ENCODE data around the gene DHRS4L2. TPM values are rescaled to one million over a fixed set of nuclear protein-coding genes. Genes with fewer than 3 reads are reported as not detected.
"Not testable (repeated sequence)": the region's sequence is repeated elsewhere in the genome, so short reads cannot be mapped to it uniquely, and the experiment has no call there.

The DHRS4L2 gene
- total RNA-seq, 4 donors from 2014 or later: 12.1 to 40.2 (median 25.0) TPM

DNA sequence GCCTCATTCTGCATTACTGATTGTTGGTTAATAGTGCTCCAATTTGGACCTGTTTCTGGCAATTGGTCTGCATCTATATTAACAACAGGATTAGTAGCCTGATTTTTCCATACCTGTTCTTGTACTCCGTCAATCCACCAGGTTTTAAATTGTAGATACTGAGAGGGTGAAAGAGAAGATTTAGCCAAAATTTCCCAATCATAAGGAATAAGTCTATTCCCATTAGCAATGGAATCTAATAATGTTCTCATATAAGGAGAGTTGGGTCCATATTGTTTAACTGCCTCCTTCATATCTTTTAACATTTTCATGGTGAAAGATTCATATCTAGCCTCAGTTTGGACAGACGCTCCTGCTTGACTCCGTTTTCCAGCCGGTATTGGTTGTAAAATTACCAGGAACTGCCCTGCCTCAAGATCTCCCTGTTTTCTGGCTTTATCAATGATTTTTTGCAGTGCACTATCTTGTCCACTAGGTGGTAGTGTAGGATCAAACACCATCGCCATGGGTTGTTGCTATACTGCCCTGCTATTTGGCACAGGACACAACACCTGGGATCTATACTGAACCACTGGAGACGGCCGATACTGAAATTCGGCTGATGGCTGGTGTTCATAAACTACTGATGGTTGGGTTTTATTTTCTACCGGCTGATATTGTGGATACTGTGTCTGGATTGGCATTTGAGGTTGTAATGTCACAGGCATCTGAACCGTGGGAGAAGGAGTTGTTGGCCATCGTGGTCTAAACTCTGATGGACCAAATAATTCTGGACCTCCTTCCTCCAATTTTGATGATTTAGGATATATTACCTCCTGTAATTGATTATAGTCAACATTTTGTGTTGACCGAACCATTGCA is 25.2 kb downstream of the DHRS4L2 start:
- Histone ChIP-seq H3K27ac (no peak overlapping the region), H3K27me3 (no peaks in the 10 kb centered on the region), H3K4me3 (peak overlapping the region in 1 of 4 donors; percentile 27), H3K4me1 (peaks cover 4 to 5% of the 10 kb centered on the region in 2 donors), H3K9me3 (no peaks in the 10 kb centered on the region), H3K36me3 (no peaks in the 10 kb centered on the region)
- in situ Hi-C loops (cut with MboI; ENCODE audit: low sequenced_read_pairs in 4 of 4) (no loop called here), intact Hi-C loops (cut with DNase I; ENCODE audit: low total_unique reads) (loop anchor here (1.0 to 5.0 kb wide), 5 partner anchors 22 to 94 kb away; partner anchors contain the start of gene CARMIL3)
- DNase-seq (peak in 1 of 2 donors; percentile 36), ATAC-seq (peak; percentile 91 to 96)
- no peak for TF ChIP-seq POLR2A (IDR thresholded peaks at IDR 0.05)
- TF ChIP-seq, protein P1, sequence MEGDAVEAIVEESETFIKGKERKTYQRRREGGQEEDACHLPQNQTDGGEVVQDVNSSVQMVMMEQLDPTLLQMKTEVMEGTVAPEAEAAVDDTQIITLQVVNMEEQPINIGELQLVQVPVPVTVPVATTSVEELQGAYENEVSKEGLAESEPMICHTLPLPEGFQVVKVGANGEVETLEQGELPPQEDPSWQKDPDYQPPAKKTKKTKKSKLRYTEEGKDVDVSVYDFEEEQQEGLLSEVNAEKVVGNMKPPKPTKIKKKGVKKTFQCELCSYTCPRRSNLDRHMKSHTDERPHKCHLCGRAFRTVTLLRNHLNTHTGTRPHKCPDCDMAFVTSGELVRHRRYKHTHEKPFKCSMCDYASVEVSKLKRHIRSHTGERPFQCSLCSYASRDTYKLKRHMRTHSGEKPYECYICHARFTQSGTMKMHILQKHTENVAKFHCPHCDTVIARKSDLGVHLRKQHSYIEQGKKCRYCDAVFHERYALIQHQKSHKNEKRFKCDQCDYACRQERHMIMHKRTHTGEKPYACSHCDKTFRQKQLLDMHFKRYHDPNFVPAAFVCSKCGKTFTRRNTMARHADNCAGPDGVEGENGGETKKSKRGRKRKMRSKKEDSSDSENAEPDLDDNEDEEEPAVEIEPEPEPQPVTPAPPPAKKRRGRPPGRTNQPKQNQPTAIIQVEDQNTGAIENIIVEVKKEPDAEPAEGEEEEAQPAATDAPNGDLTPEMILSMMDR (IDR thresholded peaks at IDR 0.05 in 4 of 5, conservative IDR thresholded peaks at IDR 0.05 in 1 of 5): peak; percentile 92 to 96 (median 93)

DNA sequence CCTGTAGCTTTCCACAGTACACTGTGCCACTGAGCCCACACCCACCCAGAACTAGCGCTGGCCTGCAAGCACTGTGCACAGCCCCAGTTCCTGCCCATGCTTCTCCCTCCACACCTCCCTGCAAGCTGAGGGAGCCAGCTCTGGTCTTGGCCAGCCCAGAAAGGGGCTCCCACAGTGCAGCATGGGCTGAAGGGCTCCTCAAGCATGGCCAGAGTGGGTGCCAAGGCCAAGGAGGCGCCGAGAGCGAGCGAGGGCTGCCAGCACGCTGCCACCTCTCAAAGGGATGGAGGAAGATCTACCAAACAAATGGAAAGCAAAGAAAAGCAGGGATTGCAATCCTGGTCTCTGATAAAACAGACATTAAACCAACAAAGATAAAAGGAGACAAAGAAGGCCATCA is 27.0 kb downstream of the DHRS4L2 start:
- H3K36me3 ChIP-seq; in situ Hi-C loops (cut with MboI; ENCODE audit: low sequenced_read_pairs in 4 of 4); DNase-seq; H3K27ac ChIP-seq; H3K9me3 ChIP-seq; H3K27me3 ChIP-seq; H3K4me3 ChIP-seq; ATAC-seq; H3K4me1 ChIP-seq; intact Hi-C loops (cut with DNase I; ENCODE audit: low total_unique reads): not testable (repeated sequence)

DNA sequence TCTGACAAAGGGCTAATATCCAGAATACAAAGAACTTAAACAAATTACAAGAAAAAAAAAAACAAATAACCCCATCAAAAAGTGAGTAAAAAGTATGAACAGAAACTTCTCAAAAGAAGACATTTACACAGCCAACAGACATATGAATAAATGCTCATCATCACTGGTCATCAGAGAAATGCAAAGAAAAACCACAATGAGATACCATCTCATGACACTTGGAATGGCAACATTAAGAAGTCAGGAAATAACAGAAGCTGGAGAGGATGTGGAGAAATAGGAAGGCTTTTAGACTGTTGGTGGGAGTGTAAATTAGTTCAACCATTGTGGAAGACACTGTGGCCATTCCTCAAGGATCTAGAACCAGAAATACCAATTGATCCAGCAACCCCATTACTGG is 30.2 kb downstream of the DHRS4L2 start:
- H3K4me3 ChIP-seq; DNase-seq; ATAC-seq; H3K27me3 ChIP-seq; intact Hi-C loops (cut with DNase I; ENCODE audit: low total_unique reads); H3K27ac ChIP-seq; H3K4me1 ChIP-seq; H3K9me3 ChIP-seq; in situ Hi-C loops (cut with MboI; ENCODE audit: low sequenced_read_pairs in 4 of 4); H3K36me3 ChIP-seq: not testable (repeated sequence)

DNA sequence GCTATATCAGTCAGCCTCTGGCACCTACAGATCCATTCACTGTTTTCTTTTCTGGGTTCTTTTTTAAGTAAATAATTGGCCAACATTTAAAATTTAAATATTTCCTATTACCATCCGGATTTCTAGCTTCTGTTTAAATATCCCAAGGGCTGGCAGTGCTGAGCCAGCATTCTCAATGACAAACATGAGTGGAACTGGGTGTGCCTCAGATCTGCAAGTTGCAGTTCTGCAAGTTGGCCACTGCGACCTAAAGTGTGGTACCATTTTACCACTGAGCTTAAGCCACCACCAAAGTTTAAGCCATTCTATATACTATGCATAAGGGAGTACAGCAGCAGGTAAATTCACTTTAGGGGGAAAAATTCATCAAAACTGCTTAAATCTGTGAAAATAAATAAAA is 31.2 kb downstream of the DHRS4L2 start:
- H3K4me1 ChIP-seq; in situ Hi-C loops (cut with MboI; ENCODE audit: low sequenced_read_pairs in 4 of 4); H3K27me3 ChIP-seq; H3K9me3 ChIP-seq; H3K4me3 ChIP-seq; ATAC-seq; intact Hi-C loops (cut with DNase I; ENCODE audit: low total_unique reads); H3K27ac ChIP-seq; DNase-seq; H3K36me3 ChIP-seq: not testable (repeated sequence)
- TF ChIP-seq, protein P1 (IDR thresholded peaks at IDR 0.05 in 4 of 5, conservative IDR thresholded peaks at IDR 0.05 in 1 of 5): peak in 1 of 5 experiments; percentile 13

DNA sequence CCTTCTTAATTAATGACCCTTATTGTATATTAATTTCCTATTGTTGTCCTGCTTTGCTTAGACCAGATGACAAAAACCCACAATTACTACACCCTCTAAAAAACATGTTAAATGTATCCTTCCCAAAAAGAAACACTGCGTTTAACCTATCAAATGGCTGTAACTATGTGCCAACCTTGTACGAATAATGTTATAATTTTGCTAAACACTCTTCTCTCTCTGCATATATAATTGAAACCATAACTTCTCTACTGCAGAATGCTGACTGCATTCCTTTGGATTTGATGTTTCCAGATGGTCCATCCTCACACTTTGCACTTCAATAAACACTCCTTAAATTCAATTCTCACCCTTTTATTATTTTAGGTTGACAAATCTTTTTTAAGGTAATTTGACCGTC is 31.8 kb downstream of the DHRS4L2 start:
- DNase-seq; ATAC-seq; intact Hi-C loops (cut with DNase I; ENCODE audit: low total_unique reads); H3K27ac ChIP-seq; H3K9me3 ChIP-seq; H3K4me3 ChIP-seq; H3K4me1 ChIP-seq; H3K27me3 ChIP-seq; H3K36me3 ChIP-seq; in situ Hi-C loops (cut with MboI; ENCODE audit: low sequenced_read_pairs in 4 of 4): not testable (repeated sequence)

DNA sequence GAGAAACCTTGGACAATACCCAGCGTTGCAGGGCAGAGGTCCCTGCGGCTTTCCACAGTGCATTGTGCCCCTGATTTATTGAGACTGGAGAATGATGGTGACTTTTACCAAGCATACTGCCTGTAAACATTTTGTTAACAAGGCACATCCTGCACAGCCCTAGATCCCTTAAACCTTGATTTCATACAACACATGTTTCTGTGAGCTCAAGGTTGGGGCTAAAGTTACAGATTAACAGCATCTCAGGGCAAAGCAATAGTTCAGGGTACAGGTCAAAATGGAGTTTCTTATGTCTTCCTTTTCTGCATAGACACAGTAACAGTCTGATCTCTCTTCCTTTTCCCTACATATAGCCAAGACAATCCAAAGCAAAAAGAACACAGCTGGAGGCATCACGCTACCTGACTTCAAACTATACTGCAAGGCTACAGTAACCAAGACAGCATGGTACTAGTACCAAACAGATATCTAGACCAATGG is 36.2 kb downstream of the DHRS4L2 start:
- H3K4me1 ChIP-seq; in situ Hi-C loops (cut with MboI; ENCODE audit: low sequenced_read_pairs in 4 of 4); ATAC-seq; DNase-seq; H3K27me3 ChIP-seq; H3K4me3 ChIP-seq; H3K27ac ChIP-seq; intact Hi-C loops (cut with DNase I; ENCODE audit: low total_unique reads); H3K36me3 ChIP-seq; H3K9me3 ChIP-seq: not testable (repeated sequence)

DNA sequence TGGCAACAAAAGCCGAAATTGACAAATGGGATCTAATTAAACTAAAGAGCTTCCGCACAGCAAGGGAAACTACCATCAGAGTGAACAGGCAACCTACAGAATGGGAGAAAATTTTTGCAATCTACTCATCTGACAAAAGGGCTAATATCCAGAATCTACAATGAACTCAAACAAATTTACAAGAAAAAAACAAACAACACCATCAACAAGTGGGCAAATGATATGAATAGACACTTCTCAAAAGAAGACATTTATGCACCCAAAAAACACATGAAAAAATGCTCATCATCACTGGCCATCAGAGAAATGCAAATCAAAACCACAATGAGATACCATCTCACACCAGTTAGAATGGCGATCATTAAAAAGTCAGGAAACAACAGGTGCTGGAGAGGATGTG is 41.0 kb downstream of the DHRS4L2 start:
- H3K27me3 ChIP-seq; H3K36me3 ChIP-seq; H3K4me3 ChIP-seq; intact Hi-C loops (cut with DNase I; ENCODE audit: low total_unique reads); DNase-seq; ATAC-seq; H3K27ac ChIP-seq; H3K9me3 ChIP-seq: not testable (repeated sequence)
- in situ Hi-C loops (cut with MboI; ENCODE audit: low sequenced_read_pairs in 4 of 4): loop anchor here in 2 of 4 donors (10.0 kb wide), 1 partner anchor 45 kb away; the partner anchor contains the start of gene DHRS4L2 (in 2 of the 2)
- peaks cover 4 to 17% of the 10 kb centered on the region in 2 donors for H3K4me1 ChIP-seq

DNA sequence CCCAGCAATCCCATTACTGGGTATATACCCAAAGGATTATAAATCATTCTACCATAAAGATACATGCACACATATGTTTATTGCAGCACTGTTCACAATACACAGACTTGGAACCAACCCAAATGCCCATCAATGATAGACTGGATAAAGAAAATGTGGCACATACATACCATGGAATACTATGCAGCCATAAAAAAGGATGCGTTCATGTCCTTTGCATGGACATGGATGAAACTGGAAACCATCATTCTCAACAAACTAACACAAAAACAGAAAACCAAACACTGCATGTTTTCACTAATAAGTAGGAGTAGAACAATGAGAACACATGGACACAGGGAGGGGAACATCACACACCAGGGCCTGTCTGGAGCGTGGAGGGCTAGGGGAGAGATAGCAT is 42.6 kb downstream of the DHRS4L2 start:
- ATAC-seq; H3K27me3 ChIP-seq; H3K4me3 ChIP-seq; H3K27ac ChIP-seq; DNase-seq; H3K9me3 ChIP-seq; intact Hi-C loops (cut with DNase I; ENCODE audit: low total_unique reads); H3K36me3 ChIP-seq: not testable (repeated sequence)
- peaks cover 4 to 17% of the 10 kb centered on the region in 2 donors for H3K4me1 ChIP-seq
- in situ Hi-C loops (cut with MboI; ENCODE audit: low sequenced_read_pairs in 4 of 4): loop anchor here in 2 of 4 donors (10.0 kb wide), 1 partner anchor 47 kb away; the partner anchor contains the start of gene DHRS4L2 (in 2 of the 2)

Data from gastrocnemius medialis (tissue), 4 donors.